Right renal cortex interstitium (tissue), 3 donors: Measurements from ENCODE around the gene STIL. TPM values are rescaled to one million over a fixed set of nuclear protein-coding genes. Genes with fewer than 3 reads are reported as not detected.

Experiments used
- polyA plus RNA-seq, 3 donors: library from polyadenylated mRNA; unstranded; fragments of 120-200 nt; gene quantifications; one replicate each; pipeline ENCODE4 v1.2.1, GENCODE V29; 2013; ENCODE audit not compliant: insufficient read length in 3 of 3

The STIL gene
- polyA plus RNA-seq, 3 donors: 9.0 to 9.5 (median 9.3) TPM

Other genes starting within 250 kb of the STIL start
- gene CYP4Z1, start 246.9 kb downstream of the STIL start, polyA plus RNA-seq: under 1 TPM; 0.12 to 0.24 (median 0.15) TPM
- 1 to 10 TPM; 5.1 to 7.5 (median 6.6) TPM for gene CYP4A22, start 176.7 kb downstream of the STIL start, polyA plus RNA-seq
- gene PDZK1IP1, start 124.1 kb downstream of the STIL start, polyA plus RNA-seq: 10 to 100 TPM; 38.9 to 51.8 (median 43.7) TPM
- 1 to 10 TPM; 3.9 to 4.9 (median 4.1) TPM for gene TAL1, start 81.9 kb downstream of the STIL start, polyA plus RNA-seq
- 10 to 100 TPM; 83.7 to 85.5 (median 84.1) TPM for gene CMPK1, start 19.6 kb upstream of the STIL start, polyA plus RNA-seq
- under 1 TPM; 0.07 to 0.21 (median 0.12) TPM for gene FOXE3, start 102.1 kb upstream of the STIL start, polyA plus RNA-seq
- gene FOXD2, start 123.9 kb upstream of the STIL start, polyA plus RNA-seq: 1 to 10 TPM; 4.8 to 6.1 (median 5.3) TPM